Glutamatergic neuron (in vitro differentiated cells): ENCODE results near the gene ZGPAT. TPM values are rescaled to one million over a fixed set of nuclear protein-coding genes. Genes with fewer than 3 reads are reported as not detected.
A peak's percentile ranks its signal among the peaks of the same experiment; 100 is the strongest.

Experiments used
- DNase-seq: peaks from one replicate; pipeline ENCODE4 v3.0.0; 2022
- H3K27ac Mint-ChIP-seq: one replicate; pipeline ENCODE4 v1.8.0; 2020; ENCODE audit warnings: mild to moderate bottlenecking, mixed read lengths, inconsistent platforms; ENCODE audit not compliant: unreplicated experiment
- H3K27me3 Mint-ChIP-seq: one replicate; pipeline ENCODE4 v1.8.0; 2020; ENCODE audit warnings: mild to moderate bottlenecking, moderate library complexity, mixed read lengths, inconsistent platforms; ENCODE audit not compliant: unreplicated experiment
- H3K36me3 Mint-ChIP-seq: one replicate; pipeline ENCODE4 v1.8.0; 2020; ENCODE audit warnings: mild to moderate bottlenecking, mixed read lengths, inconsistent platforms; ENCODE audit not compliant: unreplicated experiment
- H3K4me1 Mint-ChIP-seq: one replicate; pipeline ENCODE4 v1.8.0; 2020; ENCODE audit warnings: mild to moderate bottlenecking, low read depth, mixed read lengths, inconsistent platforms; ENCODE audit not compliant: unreplicated experiment
- H3K4me3 Mint-ChIP-seq: one replicate; pipeline ENCODE4 v1.8.0; 2020; ENCODE audit warnings: mild to moderate bottlenecking, mixed read lengths, inconsistent platforms; ENCODE audit not compliant: unreplicated experiment
- H3K9me3 Mint-ChIP-seq: one replicate; pipeline ENCODE4 v1.8.0; 2020; ENCODE audit warnings: mild to moderate bottlenecking, moderate library complexity, mixed read lengths, inconsistent platforms; ENCODE audit not compliant: unreplicated experiment
- total RNA-seq: library from RNA; stranded (reverse); fragmentation: NEBNext Ultra II Directional; extraction: Animal tissue kit (Norgen Biotek cat#: 25700); gene quantifications from one replicate; pipeline ENCODE4 v1.2.1, GENCODE V29; 2021; ENCODE audit not compliant: unreplicated experiment
- TF ChIP-seq, protein P1 (sequence below): fragments of 200-600 bp; sonication (generic); IDR thresholded peaks from one replicate; pipeline ENCODE4 v1.5.0; 2021; ENCODE audit not compliant: partially characterized antibody, unreplicated experiment

The ZGPAT gene
- total RNA-seq, 1 donor from 2014 or later: 41.5 TPM

DNA sequence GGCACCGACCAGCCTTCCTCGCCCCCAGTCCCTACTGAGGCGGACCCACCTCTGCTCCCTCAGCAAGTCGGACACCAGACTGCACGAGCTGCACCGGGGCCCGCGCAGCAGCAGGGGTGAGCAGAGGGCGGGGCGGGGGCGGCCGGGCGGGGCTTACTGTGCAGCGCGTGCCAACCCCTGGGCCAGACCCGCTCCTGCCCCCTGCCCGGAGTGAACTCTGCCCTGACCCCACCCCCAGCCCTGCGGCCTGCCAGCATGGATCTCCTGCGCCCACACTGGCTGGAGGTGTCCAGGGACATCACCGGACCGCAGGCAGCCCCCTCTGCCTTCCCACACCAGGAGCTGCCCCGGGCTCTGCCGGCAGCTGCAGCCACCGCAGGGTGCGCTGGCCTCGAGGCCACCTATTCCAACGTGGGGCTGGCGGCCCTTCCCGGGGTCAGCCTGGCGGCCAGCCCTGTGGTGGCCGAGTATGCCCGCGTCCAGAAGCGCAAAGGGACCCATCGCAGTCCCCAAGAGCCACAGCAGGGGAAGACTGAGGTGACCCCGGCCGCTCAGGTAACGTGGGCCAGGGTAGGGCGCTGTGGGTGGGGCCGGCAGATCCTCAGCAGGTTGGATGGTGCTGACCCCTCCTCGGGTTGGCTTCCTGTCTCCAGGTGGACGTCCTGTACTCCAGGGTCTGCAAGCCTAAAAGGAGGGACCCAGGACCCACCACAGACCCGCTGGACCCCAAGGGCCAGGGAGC, 30.3 kb downstream of the ZGPAT start:
- Mint-ChIP-seq H3K27ac (no peak overlapping the region), H3K9me3 (peaks cover 8% of the 10 kb centered on the region), H3K27me3 (peaks cover 11% of the 10 kb centered on the region), H3K36me3 (no peaks in the 10 kb centered on the region), H3K4me1 (peaks cover 5% of the 10 kb centered on the region), H3K4me3 (no peak overlapping the region)
- TF ChIP-seq, protein P1, sequence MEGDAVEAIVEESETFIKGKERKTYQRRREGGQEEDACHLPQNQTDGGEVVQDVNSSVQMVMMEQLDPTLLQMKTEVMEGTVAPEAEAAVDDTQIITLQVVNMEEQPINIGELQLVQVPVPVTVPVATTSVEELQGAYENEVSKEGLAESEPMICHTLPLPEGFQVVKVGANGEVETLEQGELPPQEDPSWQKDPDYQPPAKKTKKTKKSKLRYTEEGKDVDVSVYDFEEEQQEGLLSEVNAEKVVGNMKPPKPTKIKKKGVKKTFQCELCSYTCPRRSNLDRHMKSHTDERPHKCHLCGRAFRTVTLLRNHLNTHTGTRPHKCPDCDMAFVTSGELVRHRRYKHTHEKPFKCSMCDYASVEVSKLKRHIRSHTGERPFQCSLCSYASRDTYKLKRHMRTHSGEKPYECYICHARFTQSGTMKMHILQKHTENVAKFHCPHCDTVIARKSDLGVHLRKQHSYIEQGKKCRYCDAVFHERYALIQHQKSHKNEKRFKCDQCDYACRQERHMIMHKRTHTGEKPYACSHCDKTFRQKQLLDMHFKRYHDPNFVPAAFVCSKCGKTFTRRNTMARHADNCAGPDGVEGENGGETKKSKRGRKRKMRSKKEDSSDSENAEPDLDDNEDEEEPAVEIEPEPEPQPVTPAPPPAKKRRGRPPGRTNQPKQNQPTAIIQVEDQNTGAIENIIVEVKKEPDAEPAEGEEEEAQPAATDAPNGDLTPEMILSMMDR: no peak
- peak; percentile 46 for DNase-seq

DNA sequence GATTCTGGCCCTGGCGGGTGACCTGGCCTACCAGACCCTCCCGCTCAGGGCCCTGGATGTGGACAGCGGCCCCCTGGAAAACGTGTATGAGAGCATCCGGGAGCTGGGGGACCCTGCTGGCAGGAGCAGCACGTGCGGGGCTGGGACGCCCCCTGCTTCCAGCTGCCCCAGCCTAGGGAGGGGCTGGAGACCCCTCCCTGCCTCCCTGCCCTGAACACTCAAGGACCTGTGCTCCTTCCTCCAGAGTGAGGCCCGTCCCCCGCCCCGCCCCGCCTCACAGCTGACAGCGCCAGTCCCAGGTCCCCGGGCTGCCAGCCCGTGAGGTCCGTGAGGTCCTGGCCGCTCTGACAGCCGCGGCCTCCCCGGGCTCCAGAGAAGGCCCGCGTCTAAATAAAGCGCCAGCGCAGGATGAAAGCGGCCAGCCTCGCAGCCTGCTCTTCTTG, 30.9 kb downstream of the ZGPAT start:
- Mint-ChIP-seq H3K4me3 (no peak overlapping the region), H3K27me3 (peaks cover 12% of the 10 kb centered on the region), H3K9me3 (peaks cover 9% of the 10 kb centered on the region), H3K27ac (no peak overlapping the region), H3K36me3 (no peaks in the 10 kb centered on the region), H3K4me1 (peaks cover 5% of the 10 kb centered on the region)
- DNase-seq: peak; percentile 80
- TF ChIP-seq, protein P1: no peak

DNA sequence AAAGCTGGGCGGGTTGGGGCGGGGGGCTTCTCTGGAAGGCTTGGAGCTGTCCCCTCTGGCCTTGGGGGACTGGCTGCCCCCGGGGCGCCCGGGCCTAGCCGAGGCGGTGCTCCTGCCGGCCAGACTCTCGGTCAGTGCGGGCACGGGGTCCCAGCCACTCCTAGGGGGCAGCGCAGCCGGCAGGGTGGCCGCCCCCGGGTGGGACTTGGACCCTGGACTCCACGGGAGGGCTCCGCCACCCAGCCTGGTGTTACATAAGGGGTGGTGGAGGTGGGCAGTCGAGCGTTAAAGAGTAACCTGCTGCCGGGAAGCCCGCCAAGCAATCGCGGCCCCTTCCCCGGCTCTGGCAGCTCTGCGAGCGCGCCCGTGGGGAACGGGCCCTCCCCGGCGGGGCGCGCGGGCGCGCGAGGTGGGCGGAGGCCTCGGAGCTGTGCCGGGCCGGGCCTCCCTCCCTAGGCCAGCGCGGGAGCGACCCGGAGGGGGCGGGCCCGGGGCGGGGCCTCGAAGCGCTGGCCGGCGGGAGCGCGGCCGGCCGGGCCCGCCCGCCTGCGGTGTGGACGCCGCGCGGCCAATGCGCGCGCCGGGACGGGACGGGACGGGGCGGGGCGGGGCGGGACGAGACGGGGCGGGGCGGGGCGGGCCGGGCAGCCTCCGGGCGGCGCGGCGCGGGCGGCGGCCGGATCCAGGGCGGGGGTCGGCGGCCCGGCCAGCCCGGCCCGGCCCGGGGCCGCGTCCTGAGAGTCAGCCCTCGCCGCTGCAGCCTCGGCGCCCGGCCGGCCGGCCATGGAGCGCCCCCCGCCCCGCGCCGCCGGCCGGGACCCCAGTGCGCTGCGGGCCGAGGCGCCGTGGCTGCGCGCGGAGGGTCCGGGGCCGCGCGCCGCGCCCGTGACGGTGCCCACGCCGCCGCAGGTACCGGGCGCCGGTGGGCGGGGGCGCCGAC, 31.6 kb downstream of the ZGPAT start, which contains the start of gene SLC2A4RG:
Gene SLC2A4RG, plus strand, starts transcription at position 647 of the 940 bp plus-strand sequence. Its CDS starts 137 bp downstream, at position 784.
- Mint-ChIP-seq H3K36me3 (no peaks in the 10 kb centered on the region), H3K4me3 (no peak within 1 kb of the TSS), H3K9me3 (peaks cover 5% of the 10 kb centered on the region), H3K27me3 (peaks cover 9% of the 10 kb centered on the region), H3K27ac (no peak within 1 kb of the TSS), H3K4me1 (peaks cover 7% of the 10 kb centered on the region)
- peak; percentile 76 for DNase-seq
- TF ChIP-seq, protein P1: no peak

DNA sequence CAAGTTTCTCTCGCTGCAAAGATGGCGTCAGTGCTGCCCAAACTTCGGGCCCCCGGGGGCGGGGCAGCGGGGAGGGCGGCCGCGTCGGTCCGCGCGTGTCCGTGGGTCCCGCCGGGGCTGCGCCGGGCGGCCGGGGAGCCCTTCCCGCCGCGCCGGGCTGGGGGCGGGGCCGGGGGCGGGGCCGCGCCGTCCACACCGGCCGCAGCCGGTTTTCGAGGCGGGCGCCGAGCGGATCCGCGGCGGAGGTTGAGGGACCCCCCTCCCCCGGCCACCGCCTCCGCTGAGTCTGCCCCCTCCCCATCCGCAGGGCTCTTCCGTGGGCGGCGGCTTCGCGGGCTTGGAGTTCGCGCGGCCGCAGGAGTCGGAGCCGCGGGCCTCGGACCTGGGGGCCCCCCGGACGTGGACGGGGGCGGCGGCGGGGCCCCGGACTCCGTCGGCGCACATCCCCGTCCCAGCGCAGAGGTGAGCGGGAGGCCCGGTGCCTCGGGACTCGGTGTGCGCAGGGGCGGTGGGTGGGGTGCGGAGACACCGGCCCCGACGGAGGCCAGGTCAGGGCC, 32.3 kb downstream of the ZGPAT start:
- TF ChIP-seq, protein P1: no peak
- Mint-ChIP-seq H3K27me3 (peaks cover 11% of the 10 kb centered on the region), H3K36me3 (no peaks in the 10 kb centered on the region), H3K27ac (no peak overlapping the region), H3K9me3 (peaks cover 9% of the 10 kb centered on the region), H3K4me3 (no peak overlapping the region), H3K4me1 (peaks cover 7% of the 10 kb centered on the region)
- peak; percentile 58 for DNase-seq
